NCI-H1048 (cell line): ENCODE results near the gene ASS1.

Source experiments
- DNase-seq: peaks from one replicate; lab custom pipeline; 2025; lab: John Stamatoyannopoulos, UW

Gene ASS1

DNA sequence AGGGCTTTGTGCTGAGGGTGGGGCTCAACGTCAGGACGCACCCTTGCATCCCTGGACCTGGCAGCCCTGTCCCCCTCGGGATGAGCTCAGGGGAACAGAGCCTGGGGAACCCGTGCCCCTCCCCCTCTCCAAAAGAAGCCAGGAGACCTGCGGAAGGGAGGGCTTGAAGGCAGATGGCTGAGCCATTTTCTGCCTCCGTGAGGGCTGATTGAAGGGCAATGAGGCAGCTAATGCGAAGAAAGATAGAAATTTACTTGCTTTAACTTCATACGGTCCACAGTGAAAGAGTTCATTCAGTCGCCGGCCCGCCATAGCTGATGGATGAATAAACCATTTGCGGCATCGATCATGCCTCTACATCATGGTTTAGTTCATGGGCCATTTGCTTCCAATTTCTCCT lies 28.8 kb downstream of the ASS1 start:
- DNase-seq: no peak

- no peak for DNase-seq
These were observed 29.3 kb downstream of the ASS1 start for GRCh38 chr9:130474106-130474505.

DNA sequence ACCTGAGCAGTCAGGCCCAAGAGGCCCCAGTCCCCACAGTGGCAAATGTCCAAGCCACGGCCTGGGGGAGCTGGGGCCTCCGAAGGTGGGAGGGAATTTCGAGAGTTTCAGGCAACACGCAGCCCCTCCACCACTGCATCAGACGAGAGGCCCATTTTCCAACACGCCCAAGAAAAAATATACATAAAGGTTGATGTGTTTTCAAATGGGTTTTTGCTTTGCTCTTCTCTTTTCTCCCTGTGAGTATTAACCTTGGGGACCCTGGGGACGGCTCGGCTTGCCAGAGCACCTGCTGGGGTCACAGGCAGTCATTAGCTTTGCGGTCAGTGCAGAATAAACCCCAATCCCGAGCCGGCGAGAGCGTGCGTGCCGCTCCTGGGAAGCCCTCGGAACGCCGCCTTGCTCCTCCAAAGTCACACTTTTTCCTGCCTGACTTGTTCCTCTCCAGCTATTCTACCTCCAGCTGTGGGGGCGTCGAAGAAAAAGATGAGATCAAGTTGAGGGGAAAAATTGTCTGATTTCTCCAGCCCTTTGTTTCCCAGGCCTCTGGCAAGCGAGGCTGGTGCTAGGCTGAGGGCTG lies 31.5 kb downstream of the ASS1 start:
- no peak for DNase-seq

DNA sequence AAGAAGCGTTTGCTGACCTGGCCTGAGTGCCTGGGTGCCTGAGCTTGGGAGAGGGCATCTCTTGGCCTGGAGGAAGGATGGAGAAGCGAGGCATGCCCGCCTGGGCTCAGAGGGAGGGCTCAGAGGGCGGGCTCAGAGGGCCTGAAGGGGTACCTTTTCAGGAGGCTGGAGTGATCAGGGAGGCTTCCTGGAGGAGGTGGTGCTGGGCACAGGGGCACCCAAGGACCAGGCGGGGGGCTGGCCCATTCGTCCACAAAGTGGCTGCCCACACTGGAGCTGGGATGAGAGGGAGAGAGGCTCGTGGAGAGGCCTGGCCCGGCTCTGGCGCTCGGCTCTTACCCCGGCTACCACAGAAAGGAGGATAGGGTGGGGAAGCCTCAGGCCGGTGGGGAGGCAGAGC lies 32.8 kb downstream of the ASS1 start:
- DNase-seq: no peak

DNA sequence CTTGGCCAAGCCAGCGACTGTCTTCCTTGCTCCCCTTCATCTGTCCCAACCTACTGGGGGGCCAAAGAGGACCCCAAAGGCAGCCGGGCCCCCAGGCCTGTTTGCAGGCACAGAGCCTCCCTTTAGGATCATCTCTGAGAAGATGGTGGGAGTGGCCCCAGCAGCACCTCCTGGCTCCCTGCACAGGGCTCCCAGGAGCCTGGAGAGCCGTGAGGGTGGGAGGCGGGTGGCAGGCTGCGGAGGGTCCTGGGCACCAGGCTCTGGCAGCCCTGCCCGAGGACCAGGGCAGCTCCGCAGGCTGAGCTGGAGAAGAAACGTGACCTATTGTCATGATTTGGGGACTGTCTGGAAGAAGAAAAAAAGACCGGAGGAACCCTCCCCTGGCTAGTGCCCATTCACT lies 33.4 kb downstream of the ASS1 start:
- no peak for DNase-seq

DNA sequence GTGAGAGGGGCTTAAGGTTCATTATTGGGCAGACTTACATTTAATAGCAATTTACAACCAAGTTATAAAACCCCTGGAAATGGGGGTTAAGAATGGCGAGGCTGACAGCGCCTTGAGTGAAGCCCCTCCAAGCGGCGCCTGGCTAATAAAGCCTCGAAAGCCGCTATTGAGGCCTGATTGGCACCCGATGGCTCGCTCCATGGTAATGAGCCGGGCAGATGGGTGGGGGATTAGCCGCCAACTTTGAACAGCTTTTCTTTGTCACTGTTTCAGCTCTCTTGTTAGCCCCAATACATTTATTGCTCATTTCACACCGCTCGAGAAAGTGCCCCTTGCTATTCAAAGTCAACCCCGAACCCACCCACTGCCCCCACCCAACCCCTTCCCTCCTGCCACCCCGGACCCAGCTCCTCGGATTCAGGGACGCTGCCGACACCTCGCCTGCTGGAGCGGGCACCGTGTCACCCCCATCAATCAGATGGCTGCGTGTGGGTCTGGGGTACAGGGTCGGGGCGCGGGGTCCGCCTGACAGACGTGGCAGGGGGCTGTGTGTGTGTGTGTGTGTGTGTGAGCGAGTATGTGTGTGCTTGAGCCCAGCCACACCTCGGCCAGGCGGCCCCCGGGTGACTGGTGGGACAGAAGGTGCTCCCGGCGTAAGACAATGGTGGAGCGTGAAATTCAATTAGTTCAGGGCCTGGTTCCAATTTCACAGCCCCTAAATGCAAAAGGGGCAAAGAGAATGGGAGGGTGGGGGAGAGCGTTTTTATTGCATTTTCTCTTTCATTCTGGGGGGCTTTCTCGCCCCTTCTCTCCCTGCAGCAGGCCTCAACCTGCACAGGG lies 34.2 kb downstream of the ASS1 start:
- DNase-seq: no peak

GRCh38 chr9:130479587-130479986 lies 34.8 kb downstream of the ASS1 start:
- DNase-seq: no peak

DNA sequence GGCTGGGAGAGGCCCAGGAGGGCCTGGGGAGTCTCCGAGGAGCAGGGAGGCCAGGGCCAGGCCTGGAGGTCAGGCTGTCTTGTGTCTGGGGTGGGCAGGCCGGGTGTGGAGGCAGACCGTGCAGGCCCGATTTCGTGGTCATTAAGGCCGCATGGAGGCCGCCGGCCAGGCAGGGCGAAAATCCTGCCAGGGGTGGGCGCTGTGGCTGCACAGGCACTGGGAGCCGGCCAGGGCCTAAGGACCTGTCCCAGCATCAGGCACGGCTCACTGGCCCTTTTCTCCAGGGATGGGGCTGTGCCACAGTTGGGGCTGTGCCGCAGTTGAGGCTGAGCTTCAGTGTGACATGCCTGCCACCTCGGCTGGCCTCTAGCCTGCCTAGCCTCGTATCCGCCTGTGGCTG lies 35.9 kb downstream of the ASS1 start:
- no peak for DNase-seq

- no peak for DNase-seq
These were observed 37.7 kb downstream of the ASS1 start for GRCh38 chr9:130482463-130482862.

GRCh38 chr9:130483371-130483971 lies 38.7 kb downstream of the ASS1 start:
- no peak for DNase-seq

GRCh38 chr9:130484362-130485072 lies 39.8 kb downstream of the ASS1 start:
- no peak for DNase-seq

DNA sequence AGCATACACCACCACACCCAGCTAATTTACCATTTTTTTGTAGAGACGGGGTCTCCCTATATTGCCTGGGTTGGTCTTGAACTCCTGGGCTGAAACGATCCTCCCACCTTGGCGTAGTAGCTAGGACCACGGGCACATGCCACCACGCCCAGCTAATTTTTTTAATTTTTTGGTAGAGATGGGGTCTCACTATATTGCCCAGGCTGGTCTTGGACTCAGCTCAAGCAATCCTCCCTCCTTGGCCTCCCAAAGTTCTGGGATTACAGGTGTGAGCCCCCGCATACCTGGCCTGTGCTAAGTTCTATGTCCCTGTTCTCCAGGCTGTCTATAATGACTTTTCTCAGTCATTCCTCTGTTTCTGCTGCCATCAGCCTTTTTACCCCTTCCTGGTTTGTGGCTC lies 41.3 kb downstream of the ASS1 start:
- no peak for DNase-seq

- no peak for DNase-seq
These were observed 42.7 kb downstream of the ASS1 start for GRCh38 chr9:130487500-130487899.

DNA sequence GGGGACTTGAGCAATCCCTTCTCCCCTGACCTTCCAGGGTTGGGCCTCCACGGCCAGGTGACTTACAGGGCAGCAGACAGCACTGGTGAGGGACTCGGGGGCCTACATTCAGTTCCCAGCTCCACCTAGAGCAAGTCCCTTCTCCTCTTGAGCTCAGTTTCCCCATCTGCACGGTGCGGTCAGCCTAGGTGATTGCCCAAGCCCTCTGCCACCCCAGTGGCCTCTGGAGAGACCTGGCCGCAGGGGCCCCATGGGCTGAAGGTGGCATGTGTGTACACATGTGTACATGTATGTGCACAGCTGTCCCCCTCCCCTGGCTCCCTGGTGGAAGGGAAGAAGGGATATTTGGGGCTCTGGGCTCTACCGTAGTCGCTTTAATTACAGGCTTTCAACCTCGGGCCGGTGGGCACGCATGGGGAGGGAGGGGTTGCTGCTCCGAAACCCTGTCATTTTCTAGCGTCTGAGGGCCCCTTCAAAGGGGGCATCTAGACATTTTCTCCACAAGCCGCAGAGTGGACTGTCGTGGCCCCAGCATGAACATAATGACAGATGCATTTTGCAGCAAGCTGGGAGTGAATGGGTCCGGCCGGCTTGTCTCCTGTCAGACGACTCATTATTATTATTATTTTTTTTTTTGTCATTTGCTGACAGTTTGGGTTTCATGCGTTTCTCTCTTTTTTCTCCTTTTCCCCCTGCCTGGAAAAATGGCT lies 44.0 kb downstream of the ASS1 start:
- no peak for DNase-seq

DNA sequence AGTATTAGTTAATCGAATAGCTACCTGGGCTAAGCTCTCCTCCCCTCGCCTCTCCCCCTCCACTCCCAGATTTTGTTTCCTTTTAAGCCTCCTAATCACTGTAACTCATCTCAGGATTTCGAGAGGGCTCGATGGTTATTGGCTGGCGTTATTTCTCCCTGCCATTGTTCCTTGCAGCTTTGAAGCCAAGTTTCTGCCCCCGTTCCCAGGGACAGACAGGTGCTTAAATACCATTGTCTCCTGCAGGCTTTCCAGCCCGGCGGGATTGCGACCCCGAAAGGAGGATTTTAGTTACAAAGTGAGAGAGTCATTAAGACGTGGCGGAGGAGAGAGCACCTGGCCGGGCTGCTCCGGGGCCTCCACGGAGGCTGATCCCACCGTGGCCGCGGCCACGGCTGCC lies 46.2 kb downstream of the ASS1 start:
- DNase-seq: no peak

- no peak for DNase-seq
These were observed 47.2 kb downstream of the ASS1 start for GRCh38 chr9:130491830-130492482.

DNA sequence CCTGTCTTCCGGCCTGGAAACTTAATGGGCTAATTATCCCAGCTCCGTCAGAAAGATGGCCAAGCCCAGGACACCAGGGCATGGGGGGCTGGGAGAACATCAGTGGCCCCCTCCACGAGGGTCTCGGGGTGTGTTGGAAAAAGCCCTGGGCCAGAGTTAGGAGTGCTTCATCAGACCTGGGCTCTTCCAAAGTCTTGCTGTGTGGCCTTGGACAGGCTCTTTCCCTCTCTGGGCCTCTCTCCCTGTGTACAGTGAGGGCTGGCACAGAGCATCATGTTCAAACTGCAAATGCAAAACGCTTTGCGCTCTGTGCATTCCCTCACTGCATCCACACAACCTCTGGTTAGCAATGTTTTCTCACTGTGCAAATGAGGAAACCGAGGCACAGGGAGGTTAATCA lies 48.3 kb downstream of the ASS1 start:
- DNase-seq: no peak

GRCh38 chr9:130493476-130493875 lies 48.7 kb downstream of the ASS1 start:
- no peak for DNase-seq

- DNase-seq: no peak
These were observed 50.3 kb downstream of the ASS1 start for GRCh38 chr9:130495067-130495466.

DNA sequence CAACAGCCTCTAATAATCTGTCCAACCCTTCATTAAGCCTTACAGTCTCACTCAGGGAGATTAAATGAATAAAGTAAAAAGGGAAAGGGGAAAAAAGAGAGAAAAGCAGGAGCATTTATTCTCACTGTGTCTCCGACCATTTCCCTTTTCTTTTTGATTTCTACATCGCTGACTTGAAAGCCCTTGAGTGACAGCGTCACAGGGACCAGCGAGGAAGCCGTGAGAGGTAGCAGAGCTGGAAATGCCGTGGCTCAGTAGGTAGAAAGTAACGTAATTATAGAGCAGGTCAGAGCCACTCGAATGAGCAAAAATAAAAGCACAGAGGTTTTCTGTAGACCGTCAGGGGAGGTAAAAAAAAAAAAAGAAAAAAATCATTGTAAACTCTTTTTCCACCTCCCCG lies 52.4 kb downstream of the ASS1 start:
- DNase-seq: no peak

DNA sequence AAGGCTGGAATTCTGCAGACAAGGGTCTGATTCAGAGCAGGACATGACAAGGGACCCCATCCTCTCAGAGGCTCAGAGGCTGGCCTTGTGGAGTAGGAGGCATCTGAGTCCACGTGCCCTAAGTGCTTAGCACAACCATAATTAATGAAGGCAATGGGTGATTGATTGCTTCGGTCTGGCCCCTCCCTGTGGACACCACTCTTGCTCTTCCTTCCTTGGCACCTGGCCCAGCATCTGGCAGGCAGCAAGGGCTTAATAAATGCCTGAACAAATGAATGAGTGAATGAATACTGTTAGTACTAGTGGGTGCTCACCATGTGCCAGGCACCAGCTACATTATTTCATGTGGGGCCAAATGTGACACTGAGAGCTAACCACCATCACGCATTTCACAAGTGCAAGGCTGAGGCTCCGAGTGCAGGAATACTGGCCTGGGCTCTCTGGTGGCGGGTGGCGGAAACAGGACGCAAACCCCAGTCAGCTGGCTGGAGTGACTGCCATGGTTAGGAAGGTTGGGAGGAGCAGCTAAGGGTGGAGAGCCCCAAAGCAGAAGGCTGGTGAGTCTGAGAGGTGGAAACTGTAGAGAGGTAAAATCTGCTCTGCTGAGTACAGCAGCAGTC lies 53.6 kb downstream of the ASS1 start:
- no peak for DNase-seq
